Measurements from ENCODE around the gene PYGB. TPM values are rescaled to one million over a fixed set of nuclear protein-coding genes. Genes with fewer than 3 reads are reported as not detected.
A peak's percentile ranks its signal among the peaks of the same experiment; 100 is the strongest.

The PYGB gene
- total RNA-seq, 1 experiment from 2014 or later, result 216 TPM

GRCh38 chr20:25278636-25279361 is 30.9 kb downstream of the PYGB start:
- H3K27me3 ChIP-seq (ENCODE audit: low read length), result no peaks in the 10 kb centered on the region
- intact Hi-C loops (cut with micrococcal nuclease), result no loop called here
- H3K4me2 ChIP-seq (ENCODE audit: low read length), result no peak overlapping the region
- no peaks in the 10 kb centered on the region for H3K9me3 ChIP-seq (ENCODE audit: low read length)
- no peaks in the 10 kb centered on the region for H4K20me1 ChIP-seq (ENCODE audit: low read length)
- H3K36me3 ChIP-seq (ENCODE audit: low read depth, low read length), result peaks cover 77% of the 10 kb centered on the region
- no peak overlapping the region for H3K27ac ChIP-seq (ENCODE audit: low read length)
- CTCF ChIA-PET, result interaction anchor here (0.5 kb wide), 1 partner anchor 10 kb away, joined by 3 read pairs; no protein-coding TSS in a partner anchor
- ATAC-seq, result no peak
- H3K4me3 ChIP-seq (ENCODE audit: low read length), result no peak overlapping the region
- no peaks in the 10 kb centered on the region for H3F3A ChIP-seq (ENCODE audit: low read length, unreplicated experiment)
- no peaks in the 10 kb centered on the region for H3K4me1 ChIP-seq (ENCODE audit: insufficient read depth, low read length)
- H3K9ac ChIP-seq (ENCODE audit: low read length), result no peak overlapping the region
- DNase-seq, result no peak
- no peaks in the 10 kb centered on the region for H3K79me2 ChIP-seq (ENCODE audit: low read length)
- BruUV-seq (replicated peaks), result no TSS peak
- TF ChIP-seq EZH2phosphoT487 (IDR thresholded peaks at IDR 0.05; ENCODE audit: borderline replicate concordance, low read length) (no peak), EZH2 (IDR thresholded peaks at IDR 0.05; ENCODE audit: low read length, unreplicated experiment) (no peak), CTCF (conservative IDR thresholded peaks at IDR 0.05; ENCODE audit: low read depth, low read length) (no peak)
- POLR2A ChIA-PET (ENCODE audit: unreplicated experiment), result no interaction called here
- no peak overlapping the region for H2AFZ ChIP-seq (ENCODE audit: low read length)
- no peaks in the 10 kb centered on the region for H3K9me2 ChIP-seq (replicated peaks; ENCODE audit: low read length)

- Histone ChIP-seq H3K4me3 (ENCODE audit: low read length) (no peak overlapping the region), H4K20me1 (ENCODE audit: low read length) (no peaks in the 10 kb centered on the region), H3K9me3 (ENCODE audit: low read length) (no peaks in the 10 kb centered on the region), H3F3A (ENCODE audit: low read length, unreplicated experiment) (no peaks in the 10 kb centered on the region), H3K79me2 (ENCODE audit: low read length) (no peaks in the 10 kb centered on the region), H3K4me2 (ENCODE audit: low read length) (no peak overlapping the region), H3K27ac (ENCODE audit: low read length) (no peak overlapping the region), H2AFZ (ENCODE audit: low read length) (no peak overlapping the region), H3K4me1 (ENCODE audit: insufficient read depth, low read length) (no peaks in the 10 kb centered on the region), H3K9me2 (replicated peaks; ENCODE audit: low read length) (no peaks in the 10 kb centered on the region), H3K27me3 (ENCODE audit: low read length) (no peaks in the 10 kb centered on the region), H3K36me3 (ENCODE audit: low read depth, low read length) (peaks cover 77% of the 10 kb centered on the region), H3K9ac (ENCODE audit: low read length) (no peak overlapping the region)
- intact Hi-C loops (cut with micrococcal nuclease), result no loop called here
- no TSS peak for BruUV-seq (replicated peaks)
- TF ChIP-seq CTCF (conservative IDR thresholded peaks at IDR 0.05; ENCODE audit: low read depth, low read length), result no peak
- no peak for TF ChIP-seq EZH2 (IDR thresholded peaks at IDR 0.05; ENCODE audit: low read length, unreplicated experiment)
- no peak for TF ChIP-seq EZH2phosphoT487 (IDR thresholded peaks at IDR 0.05; ENCODE audit: borderline replicate concordance, low read length)
- peak; percentile 50 for DNase-seq
- peak; percentile 25 for ATAC-seq
- ChIA-PET CTCF (interaction anchor here (0.5 kb wide), 1 partner anchor 10 kb away, joined by 3 read pairs; no protein-coding TSS in a partner anchor), POLR2A (ENCODE audit: unreplicated experiment) (no interaction called here)
Observed at GRCh38 chr20:25279403-25279802, 31.5 kb downstream of the PYGB start.

- BruUV-seq (replicated peaks), result no TSS peak
- Histone ChIP-seq H3K9ac (ENCODE audit: low read length) (no peak overlapping the region), H3K9me2 (replicated peaks; ENCODE audit: low read length) (no peaks in the 10 kb centered on the region), H3K79me2 (ENCODE audit: low read length) (no peaks in the 10 kb centered on the region), H3K36me3 (ENCODE audit: low read depth, low read length) (peaks cover 77% of the 10 kb centered on the region), H3K4me3 (ENCODE audit: low read length) (no peak overlapping the region), H3F3A (ENCODE audit: low read length, unreplicated experiment) (no peaks in the 10 kb centered on the region), H3K4me2 (ENCODE audit: low read length) (no peak overlapping the region), H3K27me3 (ENCODE audit: low read length) (no peaks in the 10 kb centered on the region), H4K20me1 (ENCODE audit: low read length) (no peaks in the 10 kb centered on the region), H2AFZ (ENCODE audit: low read length) (no peak overlapping the region), H3K27ac (ENCODE audit: low read length) (no peak overlapping the region), H3K4me1 (ENCODE audit: insufficient read depth, low read length) (no peaks in the 10 kb centered on the region), H3K9me3 (ENCODE audit: low read length) (no peaks in the 10 kb centered on the region)
- TF ChIP-seq EZH2 (IDR thresholded peaks at IDR 0.05; ENCODE audit: low read length, unreplicated experiment), result no peak
- no peak for TF ChIP-seq EZH2phosphoT487 (IDR thresholded peaks at IDR 0.05; ENCODE audit: borderline replicate concordance, low read length)
- no peak for TF ChIP-seq CTCF (conservative IDR thresholded peaks at IDR 0.05; ENCODE audit: low read depth, low read length)
- ChIA-PET CTCF (no interaction called here), POLR2A (ENCODE audit: unreplicated experiment) (no interaction called here)
- intact Hi-C loops (cut with micrococcal nuclease), result no loop called here
- ATAC-seq, result no peak
- DNase-seq, result no peak
Observed at GRCh38 chr20:25280051-25280573, 32.2 kb downstream of the PYGB start.

All from PC-3 (cell line).